ENCODE data around the gene PHF12.

PHF12 gene

GRCh38 chr17:28975646-28976045, 24.3 kb upstream of the PHF12 start:
- in situ Hi-C loops (cut with MboI; ENCODE audit: low sequenced_read_pairs, unreplicated experiment) = loop anchor here (10.0 kb wide), 1 partner anchor 49 kb away; no protein-coding TSS in a partner anchor
- TF ChIP-seq CTCF (IDR thresholded peaks at IDR 0.05; ENCODE audit: borderline replicate concordance, control extremely low read depth, extremely low read depth, insufficient read depth, missing control alignments) = no peak
- no peak for DNase-seq (ENCODE audit: low spot score)

- in situ Hi-C loops (cut with MboI; ENCODE audit: low sequenced_read_pairs, unreplicated experiment) = loop anchor here (10.0 kb wide), 1 partner anchor 50 kb away; no protein-coding TSS in a partner anchor
- no peak for DNase-seq (ENCODE audit: low spot score)
- no peak for TF ChIP-seq CTCF (IDR thresholded peaks at IDR 0.05; ENCODE audit: borderline replicate concordance, control extremely low read depth, extremely low read depth, insufficient read depth, missing control alignments)
Measured at GRCh38 chr17:28975031-28975430, 23.7 kb upstream of the PHF12 start.

- no peak for TF ChIP-seq CTCF (IDR thresholded peaks at IDR 0.05; ENCODE audit: borderline replicate concordance, control extremely low read depth, extremely low read depth, insufficient read depth, missing control alignments)
- in situ Hi-C loops (cut with MboI; ENCODE audit: low sequenced_read_pairs, unreplicated experiment) = loop anchor here (10.0 kb wide), 1 partner anchor 50 kb away; no protein-coding TSS in a partner anchor
- DNase-seq (ENCODE audit: low spot score) = no peak
Measured at GRCh38 chr17:28974451-28974850, 23.1 kb upstream of the PHF12 start.

- no peak for TF ChIP-seq CTCF (IDR thresholded peaks at IDR 0.05; ENCODE audit: borderline replicate concordance, control extremely low read depth, extremely low read depth, insufficient read depth, missing control alignments)
- in situ Hi-C loops (cut with MboI; ENCODE audit: low sequenced_read_pairs, unreplicated experiment) = loop anchor here (10.0 kb wide), 1 partner anchor 51 kb away; no protein-coding TSS in a partner anchor
- no peak for DNase-seq (ENCODE audit: low spot score)
Measured at GRCh38 chr17:28973425-28973824, 22.1 kb upstream of the PHF12 start.

GRCh38 chr17:28972437-28972836, 21.1 kb upstream of the PHF12 start:
- no peak for TF ChIP-seq CTCF (IDR thresholded peaks at IDR 0.05; ENCODE audit: borderline replicate concordance, control extremely low read depth, extremely low read depth, insufficient read depth, missing control alignments)
- in situ Hi-C loops (cut with MboI; ENCODE audit: low sequenced_read_pairs, unreplicated experiment) = loop anchor here (10.0 kb wide), 1 partner anchor 52 kb away; no protein-coding TSS in a partner anchor
- DNase-seq (ENCODE audit: low spot score) = no peak

- DNase-seq (ENCODE audit: low spot score) = no peak
- TF ChIP-seq CTCF (IDR thresholded peaks at IDR 0.05; ENCODE audit: borderline replicate concordance, control extremely low read depth, extremely low read depth, insufficient read depth, missing control alignments) = no peak
- in situ Hi-C loops (cut with MboI; ENCODE audit: low sequenced_read_pairs, unreplicated experiment) = loop anchor here (10.0 kb wide), 1 partner anchor 54 kb away; no protein-coding TSS in a partner anchor
Measured at GRCh38 chr17:28970879-28971278, 19.6 kb upstream of the PHF12 start.

Measured in GM13976 (cell line).